NCI-H748 treated with DMSO at 0.1 percent for 48 hours (cell line): ENCODE data around the gene CSGALNACT2.
"Not testable (repeated sequence)": the region's sequence is repeated elsewhere in the genome, so short reads cannot be mapped to it uniquely, and the experiment has no call there.

Experiments used
- DNase-seq: peaks from one replicate; lab custom pipeline; 2025; lab: John Stamatoyannopoulos, UW

CSGALNACT2 gene

DNA sequence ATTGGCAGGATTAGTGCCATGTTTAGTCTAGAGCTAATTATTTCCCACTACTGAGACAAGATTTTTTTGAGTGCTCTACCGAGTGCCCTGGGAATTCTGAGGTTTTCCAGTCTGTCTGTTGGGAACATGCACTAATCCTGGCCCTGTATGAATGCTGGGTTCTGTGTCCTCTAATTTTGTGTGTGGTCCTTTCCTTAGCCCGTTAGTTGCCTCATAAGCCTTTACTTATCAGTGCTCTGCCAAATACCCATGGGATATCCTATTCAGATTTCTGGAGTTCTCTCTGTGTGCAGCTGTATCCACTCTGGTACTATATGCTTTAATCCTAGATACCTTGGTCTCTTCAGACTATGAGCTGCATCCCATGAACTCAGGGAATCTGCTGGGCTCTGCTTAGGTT, 13.1 kb downstream of the CSGALNACT2 start:
- DNase-seq, result no peak

DNA sequence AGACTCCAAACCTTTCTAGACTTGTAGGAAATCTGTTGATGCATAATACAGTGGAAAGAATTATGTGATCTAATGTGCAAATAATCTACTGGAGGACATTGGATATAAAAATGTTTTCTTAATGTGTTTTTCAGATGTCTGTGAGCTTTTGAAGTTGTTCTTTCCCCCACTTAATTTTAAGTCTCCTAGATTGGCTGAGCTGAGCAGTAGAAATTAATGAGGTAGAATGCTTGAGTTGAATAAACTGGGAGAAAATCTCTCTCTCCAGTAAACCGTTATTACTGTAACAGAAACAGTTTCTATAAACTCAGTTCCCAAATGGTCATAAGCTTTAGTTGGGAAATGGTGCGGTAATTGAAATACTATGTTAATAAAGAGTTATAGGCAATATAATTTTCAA, 15.7 kb downstream of the CSGALNACT2 start:
- DNase-seq, result no peak

DNA sequence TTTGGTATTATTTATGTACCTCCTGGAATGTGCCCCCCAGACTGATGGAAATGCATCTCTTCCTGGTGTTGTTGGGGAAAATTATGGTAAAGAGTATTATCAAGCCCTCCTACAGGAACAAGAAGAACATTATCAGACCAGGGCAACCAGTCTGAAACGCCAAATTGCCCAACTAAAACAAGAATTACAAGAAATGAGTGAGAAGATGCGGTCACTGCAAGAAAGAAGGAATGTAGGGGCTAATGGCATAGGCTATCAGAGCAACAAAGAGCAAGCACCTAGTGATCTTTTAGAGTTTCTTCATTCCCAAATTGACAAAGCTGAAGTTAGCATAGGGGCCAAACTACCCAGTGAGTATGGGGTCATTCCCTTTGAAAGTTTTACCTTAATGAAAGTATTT, 17.0 kb downstream of the CSGALNACT2 start:
- DNase-seq, result no peak

DNA sequence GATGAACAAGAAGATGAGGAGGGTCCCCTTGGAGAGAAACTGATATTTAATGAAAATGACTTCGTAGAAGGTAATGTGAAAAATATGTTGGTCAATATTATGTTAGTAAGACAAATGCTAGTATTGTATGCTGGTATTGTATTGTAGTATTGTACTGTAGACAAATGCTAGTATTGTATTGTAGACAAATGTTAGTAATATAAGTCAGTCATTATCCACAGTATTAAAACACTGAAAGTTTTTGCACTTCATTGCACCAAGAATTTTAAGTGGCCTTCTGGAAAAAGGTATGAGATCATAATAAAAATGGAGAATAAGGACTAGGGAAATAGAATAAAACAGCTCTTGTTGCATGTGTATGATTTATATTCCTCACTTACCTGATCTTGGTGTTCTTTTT, 17.5 kb downstream of the CSGALNACT2 start:
- DNase-seq, result no peak

DNA sequence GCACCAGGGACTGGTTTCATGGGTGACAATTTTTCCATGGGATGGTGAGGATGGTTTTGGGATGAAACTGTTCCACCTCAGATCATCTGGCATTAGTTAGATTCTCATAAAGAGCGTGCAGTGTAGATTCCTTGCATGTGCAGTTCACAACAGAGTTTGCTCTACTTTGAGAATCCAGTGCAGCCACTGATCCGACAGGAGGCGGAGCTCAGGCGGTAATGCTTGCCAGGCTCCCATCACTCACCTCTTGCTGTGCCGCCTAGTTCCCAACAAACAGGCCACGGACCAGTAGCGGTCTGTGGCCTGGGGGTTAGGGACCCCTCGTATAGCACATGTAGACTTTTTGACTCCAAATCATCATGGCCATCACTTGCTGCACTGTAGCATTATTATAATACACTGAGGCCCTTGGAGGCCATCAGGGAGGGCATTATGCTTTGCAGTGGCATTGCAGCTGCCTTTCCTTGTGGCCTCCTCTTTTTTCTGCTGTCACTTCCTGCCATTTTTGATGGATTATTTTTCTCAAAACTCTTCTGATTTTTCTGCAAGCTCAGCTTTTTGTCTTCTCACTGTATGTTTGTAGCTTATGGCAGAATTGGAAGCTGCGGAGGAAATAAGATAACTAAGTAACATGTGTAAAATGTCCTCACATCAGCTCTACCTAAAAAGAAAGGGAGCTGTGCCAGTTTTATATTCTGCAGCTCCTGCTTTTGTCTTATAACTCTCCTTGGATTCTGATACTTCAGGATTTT, 18.5 kb downstream of the CSGALNACT2 start:
- no peak for DNase-seq

DNA sequence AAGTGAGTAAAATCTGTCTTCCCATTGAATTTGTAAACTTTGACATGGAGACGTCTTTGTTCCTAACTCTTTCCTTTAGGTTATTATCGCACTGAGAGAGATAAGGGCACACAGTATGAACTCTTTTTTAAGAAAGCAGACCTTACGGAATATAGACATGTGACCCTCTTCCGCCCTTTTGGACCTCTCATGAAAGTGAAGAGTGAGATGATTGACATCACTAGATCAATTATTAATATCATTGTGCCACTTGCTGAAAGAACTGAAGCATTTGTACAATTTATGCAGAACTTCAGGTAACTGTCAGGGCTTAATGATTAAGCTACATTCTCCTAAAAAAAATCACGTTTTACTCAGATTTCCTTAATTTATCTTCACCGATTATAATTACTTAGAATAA, 20.4 kb downstream of the CSGALNACT2 start:
- no peak for DNase-seq

DNA sequence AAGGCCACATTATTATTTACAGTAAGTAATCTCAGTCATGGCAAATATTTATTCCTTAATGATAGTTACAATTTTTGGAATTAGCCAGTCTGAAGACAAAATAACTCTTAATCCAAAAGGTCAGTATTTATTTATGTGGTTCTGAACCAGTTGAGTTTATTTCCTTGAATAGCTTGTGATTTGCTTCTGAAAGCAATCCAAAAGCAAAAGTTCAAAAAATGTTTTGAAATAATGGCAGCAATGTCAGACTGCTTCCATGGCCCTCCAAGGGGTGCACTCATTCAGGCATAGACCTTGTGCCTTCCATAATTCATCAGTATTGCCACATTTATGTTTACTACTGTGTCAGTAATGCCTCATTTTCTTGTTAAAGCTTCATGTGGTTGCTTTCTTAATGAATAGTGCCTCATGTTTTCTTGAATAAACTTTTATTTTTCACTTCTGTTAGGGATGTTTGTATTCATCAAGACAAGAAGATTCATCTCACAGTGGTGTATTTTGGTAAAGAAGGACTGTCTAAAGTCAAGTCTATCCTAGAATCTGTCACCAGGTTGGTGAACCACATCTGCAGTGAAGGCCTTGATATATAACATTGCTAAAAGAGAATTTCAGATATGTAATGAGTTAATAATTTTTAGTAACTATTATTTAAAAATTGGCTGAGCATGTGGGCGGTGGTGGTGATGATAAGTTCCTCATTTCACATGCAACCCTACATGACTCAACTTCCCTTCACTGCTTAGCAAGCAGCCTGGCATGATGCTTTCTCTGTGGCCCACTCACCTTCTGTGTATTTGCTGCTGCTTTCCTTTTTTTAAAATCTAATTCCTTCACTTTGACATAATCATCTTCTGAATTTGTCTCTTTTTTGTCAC, 22.0 kb downstream of the CSGALNACT2 start:
- no peak for DNase-seq

DNA sequence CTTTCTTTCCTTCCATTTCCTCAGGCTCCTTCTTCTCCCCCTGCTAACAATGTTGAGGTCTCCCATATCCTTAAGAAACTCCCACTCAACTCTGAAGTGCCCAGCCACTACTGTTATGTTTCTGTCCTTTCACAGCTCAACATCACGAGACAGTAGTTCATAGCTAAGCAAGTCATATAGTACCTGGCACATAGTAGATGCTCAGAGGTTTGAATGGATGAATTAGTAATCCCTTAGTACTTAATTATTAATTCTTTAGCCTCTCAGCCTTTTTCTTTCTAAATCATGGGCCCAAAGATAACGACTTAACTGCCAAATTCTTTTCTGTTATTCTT, 22.6 kb downstream of the CSGALNACT2 start:
- no peak for DNase-seq

DNA sequence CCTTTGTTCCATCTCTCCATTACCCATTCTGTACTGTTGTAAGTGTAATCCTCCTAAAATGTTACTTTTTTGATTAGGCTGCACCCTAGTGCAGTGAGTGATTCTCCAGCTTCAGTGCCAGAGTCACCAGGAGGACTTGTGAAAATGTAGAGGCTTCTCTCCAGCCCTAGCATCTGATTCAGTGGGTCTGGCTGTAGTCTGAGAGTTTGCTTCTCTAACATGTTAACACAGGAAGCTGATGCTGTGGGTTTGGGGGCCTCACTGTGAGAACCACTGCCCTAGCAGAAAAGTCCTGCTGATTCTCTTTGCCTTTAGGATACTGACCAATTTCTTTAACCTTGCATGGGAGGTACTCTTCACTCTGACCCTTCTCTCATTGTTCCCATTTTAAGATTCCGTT, 24.4 kb downstream of the CSGALNACT2 start:
- no peak for DNase-seq

DNA sequence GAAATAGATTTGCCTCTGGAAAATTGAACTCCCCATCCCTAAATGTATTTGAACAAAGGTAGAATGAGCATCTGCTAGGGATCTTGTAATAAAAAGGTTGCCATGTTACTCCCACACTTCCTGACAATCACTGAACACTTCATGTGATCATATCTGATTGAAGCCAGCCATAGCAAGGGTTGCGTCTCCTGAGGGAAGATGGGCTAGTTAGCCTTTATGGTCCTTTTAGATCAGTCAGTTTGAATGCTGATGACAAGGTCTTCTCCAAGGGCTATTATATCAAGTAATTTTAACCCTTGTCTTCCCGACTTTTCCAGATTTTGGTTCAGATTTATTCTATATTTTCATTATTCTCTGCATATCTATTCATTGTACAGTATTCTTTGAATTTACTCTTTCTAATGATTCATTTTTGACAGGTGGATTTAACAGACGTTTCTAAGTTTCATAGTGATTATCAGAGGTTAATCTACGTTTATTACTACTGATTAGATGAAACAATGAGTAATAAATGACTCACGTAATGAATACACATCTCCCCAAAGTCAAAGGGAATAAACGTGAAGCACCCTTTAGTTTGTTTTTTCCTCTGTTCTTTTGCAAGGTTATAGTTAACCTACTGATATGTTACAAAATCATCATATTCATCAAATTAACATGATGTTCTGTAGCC, 28.1 kb downstream of the CSGALNACT2 start:
- DNase-seq, result no peak

DNA sequence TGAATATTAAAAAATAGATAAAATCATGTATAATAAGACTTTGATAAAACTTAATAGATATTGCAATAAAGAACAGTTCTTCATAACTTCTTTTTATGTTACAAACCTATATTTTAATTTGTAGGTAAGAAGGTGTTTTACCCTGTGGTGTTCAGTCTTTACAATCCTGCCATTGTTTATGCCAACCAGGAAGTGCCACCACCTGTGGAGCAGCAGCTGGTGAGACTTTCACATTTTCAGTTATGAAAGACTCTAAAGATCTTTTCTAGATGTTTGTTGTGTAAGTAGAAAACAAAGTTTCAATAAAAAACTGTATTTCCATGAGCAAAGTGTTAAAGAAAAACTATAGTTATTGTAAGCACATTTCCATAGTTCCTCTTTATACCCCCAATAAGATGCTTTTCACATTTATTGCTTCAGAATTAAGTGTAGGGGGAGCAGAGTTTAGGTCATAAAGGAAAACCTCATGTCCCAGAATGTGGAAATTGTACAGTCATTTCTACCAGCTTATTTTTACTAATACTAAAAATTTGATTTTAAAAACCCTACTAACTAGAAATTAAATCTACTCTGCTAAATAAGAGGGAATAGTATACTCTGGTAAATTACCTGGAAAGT, 28.7 kb downstream of the CSGALNACT2 start:
- no peak for DNase-seq

DNA sequence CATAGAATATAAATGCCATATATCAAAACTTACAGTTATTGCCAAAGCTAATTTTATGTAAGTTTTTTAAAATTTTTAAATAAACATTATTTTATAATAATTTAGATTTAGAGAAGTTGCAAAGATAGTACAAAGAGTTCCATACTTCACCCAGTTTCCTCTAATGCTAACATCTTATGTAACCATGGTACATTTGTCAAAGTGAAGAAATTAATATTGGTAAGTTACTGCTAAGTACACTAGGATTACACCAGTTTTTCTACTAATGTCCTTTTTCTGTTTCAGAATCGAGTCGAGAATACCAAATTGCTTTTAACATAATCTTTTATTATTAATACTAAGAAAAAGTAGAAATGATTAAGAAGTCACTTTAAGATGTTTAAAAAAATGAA, 29.2 kb downstream of the CSGALNACT2 start:
- DNase-seq, result no peak

DNA sequence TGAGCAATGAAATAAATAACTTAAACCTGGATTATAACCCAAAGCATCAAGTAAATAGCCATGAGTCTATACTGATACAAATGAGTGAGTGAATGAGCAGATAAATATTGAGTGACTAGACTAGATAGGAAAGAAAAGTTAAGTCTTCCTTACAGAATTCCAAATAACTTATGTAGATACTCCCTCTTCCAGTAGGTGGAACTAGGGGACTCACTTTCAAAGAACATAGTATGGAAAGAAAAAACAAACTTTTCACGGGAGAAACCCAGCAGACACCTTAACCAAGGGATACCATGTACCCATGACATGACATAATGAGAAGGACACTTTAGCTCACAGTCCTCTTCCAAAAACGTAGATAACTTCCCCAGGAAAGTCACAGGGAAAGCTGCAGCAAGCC, 32.2 kb downstream of the CSGALNACT2 start:
- DNase-seq, result no peak

DNA sequence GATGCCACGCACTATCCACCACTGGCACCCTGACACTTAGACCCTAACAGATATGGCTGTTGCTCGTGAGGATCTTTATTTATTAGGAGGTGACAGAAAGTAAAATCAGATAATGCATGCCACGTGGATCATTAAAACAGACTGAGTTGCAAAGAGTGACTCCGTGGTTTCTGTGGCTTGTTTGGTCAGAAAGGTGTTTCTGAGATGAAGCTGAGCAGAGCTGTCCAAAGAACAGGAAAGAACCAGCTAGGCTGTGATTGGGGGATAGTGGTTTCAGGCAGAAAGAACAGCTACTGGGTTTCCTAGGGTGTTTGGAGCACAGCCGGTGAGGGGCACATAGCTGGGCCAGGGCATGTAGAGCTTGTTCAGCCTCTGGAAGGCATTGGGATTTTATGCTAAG, 34.4 kb downstream of the CSGALNACT2 start:
- DNase-seq, result no peak

DNA sequence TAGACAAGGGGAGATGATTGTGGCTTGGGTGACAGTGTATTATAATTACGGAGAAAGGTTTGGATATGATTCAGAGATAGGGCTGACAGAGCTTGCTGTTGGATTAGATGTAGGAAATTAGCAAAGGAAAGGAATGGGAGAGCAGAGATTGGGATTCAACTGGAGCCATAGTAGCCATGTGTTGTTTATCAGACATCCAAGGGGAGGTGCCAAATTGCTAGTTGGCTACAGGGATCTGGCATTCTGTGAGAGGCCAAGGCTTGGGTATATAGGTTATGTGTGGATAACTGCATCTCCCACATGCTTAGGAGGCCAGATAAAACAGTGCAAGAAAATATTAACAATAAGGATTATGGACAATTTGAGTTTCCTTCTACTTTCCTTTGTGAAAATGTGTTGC, 34.9 kb downstream of the CSGALNACT2 start:
- no peak for DNase-seq

DNA sequence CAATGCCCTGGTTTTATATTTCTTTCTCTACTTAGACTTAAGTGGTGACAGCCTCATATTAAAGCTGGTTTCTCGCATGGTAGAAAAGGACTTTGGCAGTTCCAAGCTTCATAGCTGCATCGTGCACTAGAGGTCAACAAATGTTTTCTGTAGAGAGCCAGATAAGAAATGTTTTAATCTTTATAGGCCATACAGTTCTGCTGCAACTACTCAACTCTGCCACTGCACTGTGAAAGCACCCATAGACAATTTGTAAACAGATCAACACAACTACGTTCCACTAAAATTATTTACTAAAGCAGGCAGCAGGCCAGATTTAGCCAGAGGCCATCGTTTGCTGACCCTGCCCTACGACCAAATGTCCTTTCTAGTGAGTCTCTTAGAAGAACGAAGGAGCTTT, 36.7 kb downstream of the CSGALNACT2 start:
- no peak for DNase-seq

DNA sequence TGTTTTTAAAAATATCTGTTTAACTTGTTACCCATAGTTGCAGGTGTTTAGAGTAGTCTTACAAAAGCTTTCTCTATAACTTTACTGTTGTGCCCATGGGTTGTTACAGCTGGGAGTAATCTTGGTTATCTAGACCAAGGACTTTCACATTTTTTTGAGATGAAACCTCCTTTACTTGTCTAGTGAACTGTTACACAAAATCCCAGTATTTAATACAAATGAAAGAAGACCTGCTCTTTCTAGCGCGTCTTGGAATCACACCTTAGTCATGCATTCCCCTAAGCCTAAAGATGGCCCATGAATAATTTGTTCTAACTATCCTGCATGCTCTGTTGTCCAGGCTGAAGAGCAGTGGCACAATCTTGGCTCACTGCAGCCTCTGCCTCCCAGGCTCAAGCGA, 38.0 kb downstream of the CSGALNACT2 start:
- DNase-seq, result no peak

DNA sequence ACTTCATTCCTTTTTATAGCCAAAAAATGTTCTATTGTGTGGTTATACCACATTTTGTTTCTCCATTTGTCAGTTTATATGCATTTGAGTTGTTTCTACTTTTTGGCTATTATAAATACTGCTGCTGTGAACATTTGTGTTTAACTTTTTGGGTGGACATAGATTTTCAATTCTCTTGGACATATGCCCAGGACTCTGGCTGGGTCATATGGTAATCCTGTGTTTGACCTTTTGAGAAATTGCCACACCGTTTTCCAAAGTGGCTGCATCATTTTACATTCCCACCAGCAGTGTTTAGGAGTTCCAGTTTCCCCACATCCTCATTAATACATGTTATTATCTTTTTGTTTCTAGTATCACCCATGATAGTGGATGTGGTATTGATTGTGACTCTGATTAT, 39.4 kb downstream of the CSGALNACT2 start:
- no peak for DNase-seq

DNA sequence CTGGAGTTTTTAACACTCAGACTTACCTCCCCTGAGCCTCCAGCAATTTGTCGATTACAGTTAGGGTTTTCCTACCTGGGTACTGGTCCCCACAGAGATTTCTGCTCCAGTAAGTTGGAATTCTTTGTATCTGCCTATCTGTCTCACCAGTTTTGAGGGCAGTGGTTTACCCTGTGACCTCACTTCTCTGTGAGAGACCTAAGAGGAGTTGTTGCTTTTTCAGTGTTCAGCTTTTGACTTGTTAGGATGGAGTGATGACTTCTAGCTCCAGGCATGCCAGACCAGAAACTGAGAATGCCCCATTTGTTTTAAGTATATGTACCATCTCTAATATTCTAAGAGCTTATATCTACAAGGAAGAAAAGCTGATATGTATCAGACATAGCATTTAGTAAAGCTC, 42.9 kb downstream of the CSGALNACT2 start:
- DNase-seq, result no peak

DNA sequence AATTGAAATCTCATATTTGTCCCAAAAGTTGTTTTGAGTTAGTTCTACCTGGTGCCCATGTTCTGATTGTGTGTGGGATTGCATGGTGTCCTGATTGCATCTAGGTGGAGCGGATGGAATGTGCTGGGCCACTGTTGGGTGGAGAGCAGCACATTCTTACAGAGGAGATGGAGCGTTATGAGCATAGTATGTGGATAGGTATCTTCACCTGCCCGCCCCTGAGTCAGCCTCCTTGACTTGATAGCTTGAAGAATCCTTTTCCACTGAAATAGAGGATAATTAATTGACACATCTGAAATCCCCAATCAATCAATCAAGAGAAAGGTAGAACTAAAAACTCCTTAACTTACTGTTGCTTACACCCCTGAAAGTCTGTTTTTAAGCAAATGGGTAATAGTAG, 45.5 kb downstream of the CSGALNACT2 start:
- not testable (repeated sequence) for DNase-seq

DNA sequence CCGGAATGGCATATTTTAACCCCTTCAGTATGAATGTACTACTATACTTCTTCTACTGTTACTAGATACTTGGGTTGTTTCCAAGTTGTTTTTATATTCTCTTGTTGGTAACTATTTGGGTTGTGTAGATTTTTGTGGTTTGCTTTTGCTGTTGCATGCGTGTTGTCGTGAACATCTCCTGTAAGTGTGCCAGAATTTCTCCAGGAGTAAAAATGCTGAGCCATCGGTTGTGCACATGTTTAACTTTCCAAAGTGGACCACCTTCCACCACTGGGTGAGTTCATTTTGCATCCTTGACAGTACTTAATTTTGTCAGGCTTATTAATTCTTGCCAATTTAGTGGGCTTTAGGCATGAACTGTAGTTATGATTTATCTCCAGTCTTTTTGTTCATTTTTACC, 47.9 kb downstream of the CSGALNACT2 start:
- DNase-seq, result no peak

DNA sequence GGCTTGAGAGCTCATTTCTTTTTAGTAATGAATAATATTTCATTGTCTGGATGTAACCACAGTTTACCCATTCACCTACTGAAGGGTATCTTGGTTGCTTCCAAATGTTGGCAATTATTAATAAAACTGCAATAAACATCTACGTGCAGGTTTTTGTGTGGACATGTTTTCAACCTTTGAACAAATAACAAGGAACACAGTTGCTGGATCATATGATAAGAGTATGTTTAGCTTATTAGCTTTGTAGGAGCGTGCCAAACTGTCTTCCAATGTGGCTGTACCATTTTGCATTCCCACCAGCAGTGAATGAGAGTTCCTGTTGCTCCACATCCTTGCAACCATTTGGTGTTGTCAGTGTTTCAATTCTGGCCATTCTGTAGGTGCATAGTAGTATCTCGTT, 49.0 kb downstream of the CSGALNACT2 start:
- no peak for DNase-seq

DNA sequence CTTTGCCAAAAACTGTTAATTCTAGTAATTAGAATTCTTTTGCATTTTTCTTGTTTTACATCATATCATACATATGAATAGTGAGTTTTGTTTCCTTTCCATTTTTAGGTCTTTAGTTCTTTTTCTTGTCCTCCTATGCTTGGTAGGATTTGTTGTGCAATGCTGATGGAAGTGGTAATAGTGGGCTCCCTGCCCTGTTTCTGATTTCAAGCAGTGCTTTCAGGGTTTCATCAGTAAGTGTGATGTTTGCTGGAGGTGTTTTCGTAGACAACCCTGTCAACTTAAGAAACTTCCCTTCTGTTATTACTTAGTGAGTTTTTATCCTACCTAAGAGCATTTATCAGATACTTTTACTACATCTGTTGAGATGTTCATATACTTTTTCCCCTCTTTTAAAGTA, 50.5 kb downstream of the CSGALNACT2 start:
- DNase-seq, result no peak
